Prostate gland (tissue), 2 donors: ENCODE measurements around the gene RETREG1. TPM values are rescaled to one million over a fixed set of nuclear protein-coding genes. Genes with fewer than 3 reads are reported as not detected.

Experiments
- DNase-seq: peaks from one replicate; pipeline ENCODE4 v3.0.0-alpha.2; 2019; ENCODE audit warnings: low spot score
- H3K27ac ChIP-seq, 2 donors: fragments of 200-600 bp; sonication (generic); 2 replicates each; pipeline ENCODE4 v1.5.1; 2017 to 2019
- H3K27me3 ChIP-seq: fragments of 200-600 bp; sonication (generic); replicated peaks from 2 replicates; pipeline ENCODE4 v1.5.1; 2019; ENCODE audit not compliant: insufficient read depth
- H3K36me3 ChIP-seq, 2 donors: fragments of 200-600 bp; sonication (generic); 1 replicate in 1 of 2; 2 replicates in 1 of 2; pipeline versions ENCODE4 v1.5.1 to v1.8.1; 2017 to 2019
- H3K4me1 ChIP-seq: fragments of 200-600 bp; sonication (generic); replicated peaks from 2 replicates; pipeline ENCODE4 v1.5.1; 2019
- H3K4me3 ChIP-seq, 2 donors: fragments of 200-600 bp; sonication (generic); 2 replicates each; pipeline ENCODE4 v1.5.1; 2017 to 2019
- H3K9me3 ChIP-seq: fragments of 200-600 bp; sonication (generic); 2 replicates; pipeline ENCODE4 v1.5.1; 2017
- POLR2A ChIP-seq: fragments of 450-650 bp; IDR thresholded peaks from one replicate; pipeline ENCODE4 v1.6.1; 2016; ENCODE audit warnings: antibody characterized with exemption, mild to moderate bottlenecking
- POLR2AphosphoS5 ChIP-seq: sonication (generic); formaldehyde crosslinking; IDR thresholded peaks from one replicate; pipeline ENCODE4 v1.6.1; 2017; ENCODE audit warnings: antibody characterized with exemption
- WGBS: methylation state at CpG from one replicate; pipeline ENCODE4 v1.1.5; 2018; 5-methylcytosine and 5-hydroxymethylcytosine counted together
- intact Hi-C: fragments of 100-400 bp; cut with DNase I; formaldehyde crosslinking; loops from one replicate; pipeline ENCODE4 v1.14.2; 2022
- total RNA-seq, 2 donors: library from RNA; depleted of rRNA; stranded (reverse); fragments of >200 nt; gene quantifications; one replicate each; pipeline ENCODE4 v1.1.0, GENCODE V29; 2016
- TF ChIP-seq, protein P1 (sequence below), 4 experiments: fragments of 200-600 bp in 2 of 4; fragments of 450-650 bp in 2 of 4; sonication (generic) in 2 of 4; IDR thresholded peaks; 1 replicate in 3 of 4; 2 replicates in 1 of 4; pipeline ENCODE4 v1.5.1; 2016 to 2019; ENCODE audit warnings: antibody characterized with exemption in 4 of 4, mild to moderate bottlenecking in 2 of 4, moderate library complexity in 2 of 4

RETREG1 gene
- total RNA-seq, 2 donors from 2014 or later: 13.5 to 18.4 TPM

DNA sequence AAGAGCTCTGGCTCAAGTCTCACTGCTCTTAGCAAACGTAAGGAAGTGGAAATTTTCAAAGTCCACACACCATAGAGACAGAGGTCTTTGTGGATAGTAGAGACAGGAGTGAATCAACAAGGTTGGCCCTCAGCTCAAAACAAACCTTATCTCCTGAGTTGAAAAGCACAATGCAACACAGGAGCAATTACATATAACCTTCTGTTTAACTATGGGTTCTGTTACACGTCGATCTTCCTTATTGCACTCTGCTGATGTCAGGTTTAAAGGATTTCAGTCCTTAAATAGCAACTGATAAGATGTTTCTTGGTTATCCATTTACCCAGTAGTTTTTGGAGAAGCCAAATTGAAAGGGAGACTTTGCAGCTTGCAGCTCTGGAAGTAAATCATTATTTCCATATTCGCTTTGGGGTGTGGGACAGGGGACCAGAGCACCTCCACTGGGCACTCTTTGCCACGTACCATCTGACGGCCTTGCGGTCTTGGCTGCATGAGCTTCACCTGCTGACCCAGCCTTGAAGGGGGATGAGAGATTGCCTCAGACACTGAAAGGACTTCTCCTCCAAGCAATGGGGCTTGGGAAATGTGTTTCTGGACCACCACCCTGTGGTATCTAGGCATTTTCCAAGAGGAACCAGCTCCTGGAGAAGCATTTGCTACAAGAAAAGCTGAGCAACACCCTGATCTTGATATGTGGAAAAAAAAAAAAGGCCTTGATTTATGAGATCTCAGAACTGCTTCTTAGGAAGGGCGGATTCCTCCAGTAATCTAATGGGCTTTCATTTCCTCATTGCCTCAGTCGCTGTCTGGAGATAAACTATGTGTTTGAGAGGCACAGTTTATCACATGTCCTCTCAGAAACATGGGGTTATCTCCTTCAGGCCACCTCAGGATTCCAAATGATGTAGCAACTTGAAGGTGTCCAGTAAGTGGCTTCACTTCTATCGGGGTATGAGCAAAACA is 95.0 kb downstream of the RETREG1 start:
- no peak for DNase-seq
- WGBS: 69% methylated on average over 10 of the region's 10 CpGs
- TF ChIP-seq POLR2A: no peak
- TF ChIP-seq POLR2AphosphoS5: no peak
- TF ChIP-seq, protein P1, sequence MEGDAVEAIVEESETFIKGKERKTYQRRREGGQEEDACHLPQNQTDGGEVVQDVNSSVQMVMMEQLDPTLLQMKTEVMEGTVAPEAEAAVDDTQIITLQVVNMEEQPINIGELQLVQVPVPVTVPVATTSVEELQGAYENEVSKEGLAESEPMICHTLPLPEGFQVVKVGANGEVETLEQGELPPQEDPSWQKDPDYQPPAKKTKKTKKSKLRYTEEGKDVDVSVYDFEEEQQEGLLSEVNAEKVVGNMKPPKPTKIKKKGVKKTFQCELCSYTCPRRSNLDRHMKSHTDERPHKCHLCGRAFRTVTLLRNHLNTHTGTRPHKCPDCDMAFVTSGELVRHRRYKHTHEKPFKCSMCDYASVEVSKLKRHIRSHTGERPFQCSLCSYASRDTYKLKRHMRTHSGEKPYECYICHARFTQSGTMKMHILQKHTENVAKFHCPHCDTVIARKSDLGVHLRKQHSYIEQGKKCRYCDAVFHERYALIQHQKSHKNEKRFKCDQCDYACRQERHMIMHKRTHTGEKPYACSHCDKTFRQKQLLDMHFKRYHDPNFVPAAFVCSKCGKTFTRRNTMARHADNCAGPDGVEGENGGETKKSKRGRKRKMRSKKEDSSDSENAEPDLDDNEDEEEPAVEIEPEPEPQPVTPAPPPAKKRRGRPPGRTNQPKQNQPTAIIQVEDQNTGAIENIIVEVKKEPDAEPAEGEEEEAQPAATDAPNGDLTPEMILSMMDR (IDR thresholded peaks at IDR 0.05): no peak
- H3K4me1 ChIP-seq: no peaks in the 10 kb centered on the region
- no peaks in the 10 kb centered on the region for H3K9me3 ChIP-seq
- no peaks in the 10 kb centered on the region for H3K36me3 ChIP-seq
- no peaks in the 10 kb centered on the region for H3K27me3 ChIP-seq
- no peak overlapping the region for H3K27ac ChIP-seq
- intact Hi-C loops: no loop called here
- no peak overlapping the region for H3K4me3 ChIP-seq

DNA sequence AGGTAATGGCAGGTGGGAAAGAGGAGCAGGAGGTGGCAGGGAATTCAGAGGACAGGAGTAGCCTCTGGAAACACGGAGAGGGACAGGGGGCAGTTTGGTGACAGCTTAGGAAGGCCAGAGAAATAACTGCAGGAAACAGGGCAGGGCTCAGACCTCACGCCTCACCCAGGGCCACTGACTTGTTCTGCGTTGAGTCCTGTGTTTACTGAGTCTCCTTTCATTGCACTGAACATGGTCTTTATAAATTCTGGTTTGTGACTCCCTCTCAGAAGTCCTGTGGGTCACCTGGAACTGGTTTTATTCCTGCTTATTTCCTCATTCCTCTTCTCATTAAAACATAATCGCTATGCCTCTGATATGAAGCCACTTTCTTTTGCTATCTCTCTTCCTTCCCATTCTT is 96.0 kb downstream of the RETREG1 start:
- no peaks in the 10 kb centered on the region for H3K4me1 ChIP-seq
- H3K27ac ChIP-seq: no peak overlapping the region
- no peaks in the 10 kb centered on the region for H3K9me3 ChIP-seq
- no peaks in the 10 kb centered on the region for H3K36me3 ChIP-seq
- intact Hi-C loops: no loop called here
- WGBS: 43% methylated on average over 4 of the region's 4 CpGs
- H3K27me3 ChIP-seq: no peaks in the 10 kb centered on the region
- no peak overlapping the region for H3K4me3 ChIP-seq
- no peak for DNase-seq
- TF ChIP-seq, protein P1 (IDR thresholded peaks at IDR 0.05): no peak
- TF ChIP-seq POLR2AphosphoS5 (no peak), POLR2A (no peak)

DNA sequence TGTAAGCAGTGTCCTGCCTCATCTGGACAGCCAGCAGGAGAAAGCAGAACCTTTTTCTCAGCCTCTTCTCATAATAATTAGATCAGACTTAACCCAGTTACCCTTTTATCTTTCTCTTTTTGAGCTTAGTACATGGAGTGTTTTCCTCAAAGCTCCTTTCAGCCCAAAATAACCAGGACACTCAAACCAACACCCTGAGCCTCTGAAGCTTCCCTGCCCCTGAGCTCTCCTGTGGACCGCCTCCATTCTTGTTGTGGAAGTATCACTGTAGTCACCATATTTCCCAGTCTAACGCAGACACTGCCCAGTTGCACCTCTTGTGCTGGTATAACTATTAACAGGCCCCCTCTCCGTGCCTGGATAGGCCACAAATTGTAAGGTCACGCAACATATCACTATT is 97.4 kb downstream of the RETREG1 start:
- no peak overlapping the region for H3K27ac ChIP-seq
- TF ChIP-seq POLR2AphosphoS5 (no peak), POLR2A (no peak)
- TF ChIP-seq, protein P1 (IDR thresholded peaks at IDR 0.05): no peak
- H3K27me3 ChIP-seq: no peaks in the 10 kb centered on the region
- H3K36me3 ChIP-seq: no peaks in the 10 kb centered on the region
- 91% methylated on average over 4 of the region's 4 CpGs for WGBS
- no peaks in the 10 kb centered on the region for H3K4me1 ChIP-seq
- DNase-seq: no peak
- no peak overlapping the region for H3K4me3 ChIP-seq
- intact Hi-C loops: no loop called here
- no peaks in the 10 kb centered on the region for H3K9me3 ChIP-seq

DNA sequence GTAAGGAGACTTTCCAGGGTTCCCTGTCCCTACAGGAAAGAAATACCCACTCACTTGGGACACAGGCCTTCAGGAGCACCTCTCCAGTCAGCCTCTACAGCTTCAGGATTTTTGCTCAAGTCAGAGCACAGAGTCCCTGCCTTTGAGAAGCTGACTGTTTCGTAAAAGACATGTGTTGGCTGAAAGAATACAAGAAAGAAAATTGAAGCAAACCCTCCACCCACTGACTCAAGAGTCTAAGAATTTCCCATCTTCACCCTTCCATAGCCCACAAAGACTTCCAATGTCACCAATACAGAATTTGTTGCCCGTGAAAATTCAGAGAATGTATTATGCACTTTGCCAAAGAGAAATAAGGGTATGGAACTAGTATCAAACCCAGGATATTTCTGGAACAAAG is 98.2 kb downstream of the RETREG1 start:
- Histone ChIP-seq H3K27ac (no peak overlapping the region), H3K4me3 (no peak overlapping the region), H3K9me3 (no peaks in the 10 kb centered on the region), H3K36me3 (no peaks in the 10 kb centered on the region), H3K27me3 (no peaks in the 10 kb centered on the region), H3K4me1 (no peaks in the 10 kb centered on the region)
- no peak for TF ChIP-seq POLR2A
- TF ChIP-seq, protein P1 (IDR thresholded peaks at IDR 0.05): no peak
- no peak for TF ChIP-seq POLR2AphosphoS5
- WGBS: 93% methylated on average over 2 of the region's 2 CpGs
- no peak for DNase-seq
- intact Hi-C loops: no loop called here

DNA sequence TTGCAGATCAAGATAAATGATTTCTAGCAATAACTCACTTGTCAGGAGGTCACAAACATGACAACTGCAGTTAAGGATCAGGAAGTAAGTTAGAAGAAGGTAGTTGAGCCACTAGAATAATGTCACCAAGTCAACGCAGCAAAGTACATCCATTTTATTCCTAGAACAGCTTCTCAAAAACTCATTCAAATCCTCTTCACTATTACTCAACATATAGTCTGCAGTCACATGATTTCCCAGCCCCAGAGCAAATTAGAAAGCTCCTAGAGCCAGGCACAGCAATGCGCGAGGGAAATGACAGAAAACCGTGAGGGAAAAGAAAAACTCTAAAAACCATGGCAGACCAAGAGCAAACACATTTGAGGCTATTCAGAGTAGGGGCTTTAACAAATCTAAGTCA is 101.3 kb downstream of the RETREG1 start:
- TF ChIP-seq, protein P1 (IDR thresholded peaks at IDR 0.05): no peak
- no peak for TF ChIP-seq POLR2A
- TF ChIP-seq POLR2AphosphoS5: no peak
- H3K27ac ChIP-seq: no peak overlapping the region
- no peaks in the 10 kb centered on the region for H3K36me3 ChIP-seq
- no peaks in the 10 kb centered on the region for H3K9me3 ChIP-seq
- H3K4me3 ChIP-seq: no peak overlapping the region
- intact Hi-C loops: no loop called here
- no peaks in the 10 kb centered on the region for H3K4me1 ChIP-seq
- no peak for DNase-seq
- 93% methylated on average over 4 of the region's 4 CpGs for WGBS
- no peaks in the 10 kb centered on the region for H3K27me3 ChIP-seq
